HCT116 (cell line): ENCODE results near the gene STX1B. TPM values are rescaled to one million over a fixed set of nuclear protein-coding genes. Genes with fewer than 3 reads are reported as not detected.

Experiments used
- ATAC-seq: fragments of 200-7000 bp; cut with Tn5 transposase; 2 replicates; pipeline ENCODE4 v1.9.1; 2020; ENCODE audit warnings: mild to moderate bottlenecking, moderate library complexity
- BruUV-seq: library from RNA; stranded (reverse); fragments of 400-500 nt; replicated peaks from 2 replicates; lab custom pipeline; 2021; lab: Mats Ljungman, UMichigan
- CTCF ChIA-PET: fragments of 300-600 bp; sonication (Branson Sonifier 250); formaldehyde crosslinking; loops from one replicate; lab custom pipeline; 2021; ENCODE audit warnings: antibody characterized with exemption; lab: Charles Lee
- POLR2A ChIA-PET: fragments of 300-600, 350-600 bp; sonication (Branson Sonifier 250); formaldehyde crosslinking; loops from one replicate; lab custom pipeline; 2021; ENCODE audit warnings: antibody characterized with exemption; lab: Charles Lee
- RAD21 ChIA-PET, 2 experiments: fragments of 300-600 bp; sonication (Branson Sonifier 250); formaldehyde crosslinking; loops; one replicate each; lab custom pipeline; 2023; ENCODE audit warnings: low total read pairs in 2 of 2; ENCODE audit not compliant: uncharacterized antibody in 2 of 2, unreplicated experiment in 2 of 2, low non-redundant PET in 1 of 2; lab: Charles Lee
- DNase-seq: peaks from one replicate; pipeline ENCODE4 v3.0.0-alpha.2; 2010; ENCODE audit warnings: low read depth, low spot score
- H2AFZ ChIP-seq: fragments of 200-600 bp; shearing (Covaris generic), sonication (generic); 2 replicates; pipeline ENCODE4 v1.6.1; 2017; ENCODE audit warnings: low read depth, mixed run types, mixed read lengths, antibody characterized with exemption, low read length; ENCODE audit not compliant: poor library complexity, severe bottlenecking
- H3K27ac ChIP-seq: 2 replicates; pipeline ENCODE4 v1.5.1; 2012; ENCODE audit warnings: low read depth, low read length
- H3K27me3 ChIP-seq: fragments of 200-600 bp; sonication (generic); 2 replicates; pipeline ENCODE4 v1.6.1; 2016; ENCODE audit warnings: mixed run types, low read length, mixed read lengths; ENCODE audit not compliant: insufficient read depth
- H3K36me3 ChIP-seq, 2 experiments: fragments of 200-500 bp in 1 of 2; fragments of 200-600 bp in 1 of 2; sonication (Bioruptor generic) in 1 of 2; sonication (generic) in 1 of 2; 2 replicates each; pipeline versions ENCODE4 v1.5.1 to v1.6.1; 2014 to 2016; ENCODE audit warnings: low read length in 2 of 2, inconsistent platforms in 1 of 2, mixed read lengths in 1 of 2, mixed run types in 1 of 2; ENCODE audit not compliant: insufficient read depth in 2 of 2, control insufficient read depth in 1 of 2
- H3K4me1 ChIP-seq, 2 experiments: fragments of 200-600 bp in 1 of 2; sonication (generic) in 1 of 2; 2 replicates each; pipeline versions ENCODE4 v1.5.1 to v1.6.1; 2012 to 2017; ENCODE audit warnings: low read length in 2 of 2, inconsistent platforms in 1 of 2, mild to moderate bottlenecking in 1 of 2, mixed read lengths in 1 of 2, mixed run types in 1 of 2, moderate library complexity in 1 of 2; ENCODE audit not compliant: insufficient read depth in 2 of 2, control insufficient read depth in 1 of 2
- H3K4me2 ChIP-seq: fragments of 200-600 bp; sonication (generic); 2 replicates; pipeline ENCODE4 v1.6.1; 2017; ENCODE audit warnings: mixed run types, low read length, mixed read lengths
- H3K4me3 ChIP-seq, 2 experiments: fragments of 200-600 bp in 1 of 2; sonication (generic) in 1 of 2; replicated peaks in 1 of 2; 2 replicates each; pipeline ENCODE4 v1.5.1; 2011 to 2016; ENCODE audit warnings: low read length in 2 of 2, control low read depth in 1 of 2, low read depth in 1 of 2, mild to moderate bottlenecking in 1 of 2, mixed read lengths in 1 of 2, mixed run types in 1 of 2
- H3K79me2 ChIP-seq: fragments of 200-600 bp; sonication (generic); 2 replicates; pipeline ENCODE4 v1.6.1; 2017; ENCODE audit warnings: mild to moderate bottlenecking, mixed run types, low read length, moderate library complexity, mixed read lengths; ENCODE audit not compliant: insufficient read depth
- H3K9ac ChIP-seq: fragments of 200-600 bp; sonication (generic); 2 replicates; pipeline ENCODE4 v1.6.1; 2016; ENCODE audit warnings: low read length, mixed read lengths
- H3K9me2 ChIP-seq: fragments of 200-600 bp; sonication (generic), shearing (Covaris generic); 2 replicates; pipeline ENCODE4 v1.6.1; 2017; ENCODE audit warnings: mixed run types, mild to moderate bottlenecking, moderate library complexity; ENCODE audit not compliant: insufficient read depth
- H3K9me3 ChIP-seq, 2 experiments: fragments of 200-500 bp in 1 of 2; fragments of 200-600 bp in 1 of 2; sonication (Bioruptor generic) in 1 of 2; sonication (generic) in 1 of 2; 2 replicates each; pipeline ENCODE4 v1.6.1; 2014 to 2017; ENCODE audit warnings: low read length in 2 of 2, mixed read lengths in 2 of 2, inconsistent platforms in 1 of 2, low read depth in 1 of 2, mild to moderate bottlenecking in 1 of 2, mixed run types in 1 of 2, moderate library complexity in 1 of 2; ENCODE audit not compliant: control insufficient read depth in 1 of 2, insufficient read depth in 1 of 2
- H4K20me1 ChIP-seq: fragments of 200-600 bp; sonication (generic), shearing (Covaris generic); 2 replicates; pipeline ENCODE4 v1.6.1; 2017; ENCODE audit warnings: mixed run types, mild to moderate bottlenecking, moderate library complexity; ENCODE audit not compliant: insufficient read depth
- CEBPB ChIP-seq: IDR thresholded peaks from 2 replicates; pipeline ENCODE4 v1.6.1; 2012; ENCODE audit warnings: low read depth
- EGR1 ChIP-seq: IDR thresholded peaks from 2 replicates; pipeline ENCODE4 v1.6.1; 2012; ENCODE audit warnings: low read depth
- ELF1 ChIP-seq: IDR thresholded peaks from 2 replicates; pipeline ENCODE4 v1.6.1; 2012; ENCODE audit warnings: low read depth, borderline replicate concordance
- EZH2 ChIP-seq: fragments of 200-600 bp; sonication (generic); IDR thresholded peaks from 2 replicates; pipeline ENCODE4 v1.6.1; 2017; ENCODE audit warnings: antibody characterized with exemption, mixed run types
- EZH2phosphoT487 ChIP-seq: fragments of 200-600 bp; IDR thresholded peaks from 2 replicates; pipeline ENCODE4 v1.6.1; 2018; ENCODE audit warnings: antibody characterized with exemption, borderline replicate concordance
- FOSL1 ChIP-seq: IDR thresholded peaks from 2 replicates; pipeline ENCODE4 v1.6.1; 2012; ENCODE audit warnings: low read depth
- JUND ChIP-seq: IDR thresholded peaks from 2 replicates; pipeline ENCODE4 v1.6.1; 2012
- POLR2A ChIP-seq: IDR thresholded peaks from 2 replicates; pipeline ENCODE4 v1.7.0; 2011; ENCODE audit warnings: borderline replicate concordance; ENCODE audit not compliant: insufficient read depth, insufficient read length; ENCODE audit errors: extremely low read depth
- POLR2AphosphoS5 ChIP-seq: IDR thresholded peaks from 2 replicates; pipeline ENCODE4 v1.6.1; 2011; ENCODE audit warnings: mild to moderate bottlenecking, low read depth, low read length, moderate library complexity
- SIN3A ChIP-seq: IDR thresholded peaks from 2 replicates; pipeline ENCODE4 v1.6.1; 2012; ENCODE audit warnings: low read depth
- SP1 ChIP-seq: IDR thresholded peaks from 2 replicates; pipeline ENCODE4 v1.6.1; 2012; ENCODE audit warnings: low read depth
- TCF7L2 ChIP-seq: IDR thresholded peaks from 2 replicates; pipeline ENCODE4 v1.7.0; 2011; ENCODE audit warnings: borderline replicate concordance, inconsistent platforms; ENCODE audit not compliant: insufficient read depth, insufficient read length; ENCODE audit errors: extremely low read depth
- ZFX ChIP-seq: fragments of 450-650 bp; IDR thresholded peaks from 2 replicates; pipeline ENCODE4 v1.6.1; 2017
- ZNF274 ChIP-seq: fragments of 200-500 bp; sonication (Bioruptor generic); IDR thresholded peaks from 2 replicates; pipeline ENCODE4 v1.6.1; 2014; ENCODE audit warnings: mild to moderate bottlenecking, low read depth, low read length, inconsistent platforms
- intact Hi-C: fragments of 100-400 bp; cut with micrococcal nuclease; formaldehyde crosslinking; loops from 2 replicates; pipeline ENCODE4 v1.10.0; 2022
- total RNA-seq: library from RNA; stranded (reverse); gene quantifications from one replicate; pipeline ENCODE4 v1.2.1, GENCODE V29; 2021; ENCODE audit not compliant: unreplicated experiment
- TF ChIP-seq, protein P1 (sequence below): IDR thresholded peaks from 2 replicates; pipeline ENCODE4 v1.6.1; 2011; ENCODE audit warnings: mild to moderate bottlenecking, low read length, moderate library complexity; ENCODE audit not compliant: insufficient replicate concordance; ENCODE audit errors: extremely low read depth
- TF ChIP-seq, protein P2 (sequence below), 3 experiments: fragments of 200-600 bp in 1 of 3; sonication (generic) in 1 of 3; IDR thresholded peaks in 2 of 3; conservative IDR thresholded peaks in 1 of 3; 2 replicates each; pipeline ENCODE4 v1.5.1; 2012 to 2017; ENCODE audit warnings: low read depth in 2 of 3, low read length in 2 of 3, antibody characterized with exemption in 1 of 3, borderline replicate concordance in 1 of 3, control low read depth in 1 of 3, mild to moderate bottlenecking in 1 of 3, mixed read lengths in 1 of 3, mixed run types in 1 of 3, moderate library complexity in 1 of 3; ENCODE audit not compliant: insufficient read depth in 1 of 3
- TF ChIP-seq, protein P3 (sequence below): IDR thresholded peaks from 2 replicates; pipeline ENCODE4 v1.6.1; 2012; ENCODE audit warnings: low read depth
- TF ChIP-seq, protein P4 (sequence below): IDR thresholded peaks from 2 replicates; pipeline ENCODE4 v1.6.1; 2012
- TF ChIP-seq, protein P5 (sequence below): IDR thresholded peaks from 2 replicates; pipeline ENCODE4 v1.6.1; 2012

The STX1B gene
- total RNA-seq, 1 experiment from 2014 or later: 1.6 TPM

DNA sequence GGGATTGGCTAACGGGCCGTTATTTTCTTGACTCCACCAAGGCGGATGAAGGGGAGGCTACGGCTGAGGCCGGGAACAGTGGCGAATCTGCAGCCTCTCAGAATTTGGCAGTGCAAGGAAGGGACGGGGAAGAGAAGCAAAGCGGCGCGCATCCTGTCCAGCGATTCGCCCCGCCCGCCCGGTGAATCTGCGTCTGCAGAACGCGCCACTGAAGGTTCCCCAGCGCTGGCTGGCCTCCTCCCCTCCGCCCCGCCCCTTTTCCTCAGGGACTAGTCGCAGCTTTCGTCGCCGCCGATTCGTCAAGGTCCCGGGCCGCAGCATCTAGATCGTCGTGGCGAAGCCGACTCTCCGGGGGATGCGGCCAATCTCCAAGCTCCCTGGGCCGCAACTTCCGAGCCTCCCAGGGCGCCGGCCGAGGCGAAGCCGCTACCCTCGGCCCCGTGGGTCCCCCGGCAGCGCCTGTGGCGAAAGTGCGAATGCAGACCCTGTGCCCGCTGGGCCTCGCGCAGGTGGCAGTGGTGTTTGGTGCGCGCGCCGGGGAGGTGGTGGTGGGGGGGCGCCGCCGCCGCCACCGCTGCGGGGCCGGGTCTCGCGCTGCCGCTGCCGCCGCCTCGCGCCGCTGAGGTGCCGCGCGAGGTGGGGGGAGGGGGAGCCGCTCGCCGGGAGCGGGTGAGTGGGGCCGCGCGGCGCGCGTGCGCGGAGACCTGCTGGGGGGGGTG, 52.8 kb downstream of the STX1B start, which contains the start of gene SETD1A:
TSS of gene SETD1A (plus strand) at position 299 of the 719 bp plus-strand sequence. CDS start 978 bp downstream, outside the sequence.
- Histone ChIP-seq H3K4me1 (peaks cover 22 to 32% of the 10 kb centered on the region in 2 experiments), H3K9me2 (no peaks in the 10 kb centered on the region), H3K9me3 (no peaks in the 10 kb centered on the region), H3K4me2 (peak within 1 kb of the TSS; percentile 95), H4K20me1 (no peaks in the 10 kb centered on the region), H3K79me2 (peaks cover 28% of the 10 kb centered on the region), H3K27ac (peak within 1 kb of the TSS; percentile 100), H2AFZ (peak within 1 kb of the TSS; percentile 96), H3K4me3 (peak within 1 kb of the TSS; percentile 74 to 88), H3K27me3 (no peaks in the 10 kb centered on the region), H3K9ac (peak within 1 kb of the TSS; percentile 88), H3K36me3 (peaks cover 30 to 36% of the 10 kb centered on the region in 2 experiments)
- ATAC-seq: peak; percentile 79
- ChIA-PET POLR2A (no interaction called here), CTCF (no interaction called here), RAD21 (no interaction called here)
- DNase-seq: peak; percentile 90
- intact Hi-C loops: loop anchor here (10.0 kb wide), 2 partner anchors 137 to 487 kb away; partner anchors contain the start of genes VKORC1 and ZNF843
- no TSS peak for BruUV-seq
- TF ChIP-seq FOSL1 (no peak), JUND (no peak), POLR2AphosphoS5 (peak; percentile 24; the same call in 1 of the 2 replicates), ZNF274 (no peak), ZFX (peak; percentile 47; the same call in 1 of the 2 replicates), TCF7L2 (no peak), CEBPB (no peak), SP1 (no peak), EGR1 (no peak), POLR2A (no peak), SIN3A (no peak), ELF1 (no peak), EZH2phosphoT487 (no peak), EZH2 (no peak)
- TF ChIP-seq, protein P1, sequence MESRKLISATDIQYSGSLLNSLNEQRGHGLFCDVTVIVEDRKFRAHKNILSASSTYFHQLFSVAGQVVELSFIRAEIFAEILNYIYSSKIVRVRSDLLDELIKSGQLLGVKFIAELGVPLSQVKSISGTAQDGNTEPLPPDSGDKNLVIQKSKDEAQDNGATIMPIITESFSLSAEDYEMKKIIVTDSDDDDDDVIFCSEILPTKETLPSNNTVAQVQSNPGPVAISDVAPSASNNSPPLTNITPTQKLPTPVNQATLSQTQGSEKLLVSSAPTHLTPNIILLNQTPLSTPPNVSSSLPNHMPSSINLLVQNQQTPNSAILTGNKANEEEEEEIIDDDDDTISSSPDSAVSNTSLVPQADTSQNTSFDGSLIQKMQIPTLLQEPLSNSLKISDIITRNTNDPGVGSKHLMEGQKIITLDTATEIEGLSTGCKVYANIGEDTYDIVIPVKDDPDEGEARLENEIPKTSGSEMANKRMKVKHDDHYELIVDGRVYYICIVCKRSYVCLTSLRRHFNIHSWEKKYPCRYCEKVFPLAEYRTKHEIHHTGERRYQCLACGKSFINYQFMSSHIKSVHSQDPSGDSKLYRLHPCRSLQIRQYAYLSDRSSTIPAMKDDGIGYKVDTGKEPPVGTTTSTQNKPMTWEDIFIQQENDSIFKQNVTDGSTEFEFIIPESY: peak; percentile 55
- TF ChIP-seq, protein P2, sequence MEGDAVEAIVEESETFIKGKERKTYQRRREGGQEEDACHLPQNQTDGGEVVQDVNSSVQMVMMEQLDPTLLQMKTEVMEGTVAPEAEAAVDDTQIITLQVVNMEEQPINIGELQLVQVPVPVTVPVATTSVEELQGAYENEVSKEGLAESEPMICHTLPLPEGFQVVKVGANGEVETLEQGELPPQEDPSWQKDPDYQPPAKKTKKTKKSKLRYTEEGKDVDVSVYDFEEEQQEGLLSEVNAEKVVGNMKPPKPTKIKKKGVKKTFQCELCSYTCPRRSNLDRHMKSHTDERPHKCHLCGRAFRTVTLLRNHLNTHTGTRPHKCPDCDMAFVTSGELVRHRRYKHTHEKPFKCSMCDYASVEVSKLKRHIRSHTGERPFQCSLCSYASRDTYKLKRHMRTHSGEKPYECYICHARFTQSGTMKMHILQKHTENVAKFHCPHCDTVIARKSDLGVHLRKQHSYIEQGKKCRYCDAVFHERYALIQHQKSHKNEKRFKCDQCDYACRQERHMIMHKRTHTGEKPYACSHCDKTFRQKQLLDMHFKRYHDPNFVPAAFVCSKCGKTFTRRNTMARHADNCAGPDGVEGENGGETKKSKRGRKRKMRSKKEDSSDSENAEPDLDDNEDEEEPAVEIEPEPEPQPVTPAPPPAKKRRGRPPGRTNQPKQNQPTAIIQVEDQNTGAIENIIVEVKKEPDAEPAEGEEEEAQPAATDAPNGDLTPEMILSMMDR (IDR thresholded peaks at IDR 0.05 in 2 of 3, conservative IDR thresholded peaks at IDR 0.05 in 1 of 3; ENCODE audit: borderline replicate concordance in 1 of 3, insufficient read depth in 1 of 3, low read depth in 2 of 3, low read length in 2 of 3): no peak
- TF ChIP-seq, protein P3, sequence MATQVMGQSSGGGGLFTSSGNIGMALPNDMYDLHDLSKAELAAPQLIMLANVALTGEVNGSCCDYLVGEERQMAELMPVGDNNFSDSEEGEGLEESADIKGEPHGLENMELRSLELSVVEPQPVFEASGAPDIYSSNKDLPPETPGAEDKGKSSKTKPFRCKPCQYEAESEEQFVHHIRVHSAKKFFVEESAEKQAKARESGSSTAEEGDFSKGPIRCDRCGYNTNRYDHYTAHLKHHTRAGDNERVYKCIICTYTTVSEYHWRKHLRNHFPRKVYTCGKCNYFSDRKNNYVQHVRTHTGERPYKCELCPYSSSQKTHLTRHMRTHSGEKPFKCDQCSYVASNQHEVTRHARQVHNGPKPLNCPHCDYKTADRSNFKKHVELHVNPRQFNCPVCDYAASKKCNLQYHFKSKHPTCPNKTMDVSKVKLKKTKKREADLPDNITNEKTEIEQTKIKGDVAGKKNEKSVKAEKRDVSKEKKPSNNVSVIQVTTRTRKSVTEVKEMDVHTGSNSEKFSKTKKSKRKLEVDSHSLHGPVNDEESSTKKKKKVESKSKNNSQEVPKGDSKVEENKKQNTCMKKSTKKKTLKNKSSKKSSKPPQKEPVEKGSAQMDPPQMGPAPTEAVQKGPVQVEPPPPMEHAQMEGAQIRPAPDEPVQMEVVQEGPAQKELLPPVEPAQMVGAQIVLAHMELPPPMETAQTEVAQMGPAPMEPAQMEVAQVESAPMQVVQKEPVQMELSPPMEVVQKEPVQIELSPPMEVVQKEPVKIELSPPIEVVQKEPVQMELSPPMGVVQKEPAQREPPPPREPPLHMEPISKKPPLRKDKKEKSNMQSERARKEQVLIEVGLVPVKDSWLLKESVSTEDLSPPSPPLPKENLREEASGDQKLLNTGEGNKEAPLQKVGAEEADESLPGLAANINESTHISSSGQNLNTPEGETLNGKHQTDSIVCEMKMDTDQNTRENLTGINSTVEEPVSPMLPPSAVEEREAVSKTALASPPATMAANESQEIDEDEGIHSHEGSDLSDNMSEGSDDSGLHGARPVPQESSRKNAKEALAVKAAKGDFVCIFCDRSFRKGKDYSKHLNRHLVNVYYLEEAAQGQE: no peak
- TF ChIP-seq, protein P4, sequence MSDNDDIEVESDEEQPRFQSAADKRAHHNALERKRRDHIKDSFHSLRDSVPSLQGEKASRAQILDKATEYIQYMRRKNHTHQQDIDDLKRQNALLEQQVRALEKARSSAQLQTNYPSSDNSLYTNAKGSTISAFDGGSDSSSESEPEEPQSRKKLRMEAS: no peak
- TF ChIP-seq, protein P5, sequence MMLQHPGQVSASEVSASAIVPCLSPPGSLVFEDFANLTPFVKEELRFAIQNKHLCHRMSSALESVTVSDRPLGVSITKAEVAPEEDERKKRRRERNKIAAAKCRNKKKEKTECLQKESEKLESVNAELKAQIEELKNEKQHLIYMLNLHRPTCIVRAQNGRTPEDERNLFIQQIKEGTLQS: no peak
